K562 (cell line): ENCODE data around the gene NFAM1.

Source experiments
- CHD4 ChIP-seq: fragments of 200-600 bp; sonication (generic); IDR thresholded peaks from 3 replicates; pipeline ENCODE4 v1.6.1; 2012; ENCODE audit warnings: low read depth, mild to moderate bottlenecking, mixed read lengths, low read length, inconsistent platforms; ENCODE audit not compliant: insufficient read depth, insufficient replicate concordance, poor library complexity, severe bottlenecking
- POLR2A ChIP-seq: fragments of 450-650 bp; conservative IDR thresholded peaks from 2 replicates; pipeline ENCODE4 v1.6.1; 2016
- POLR2AphosphoS5 ChIP-seq: IDR thresholded peaks from 2 replicates; pipeline ENCODE4 v1.6.1; 2011; ENCODE audit warnings: mild to moderate bottlenecking, low read depth, low read length, moderate library complexity; ENCODE audit not compliant: control insufficient read depth, insufficient read depth
- PPARD ChIP-seq: fragments of 250-450 bp; sonication (Bioruptor Pico); IDR thresholded peaks from 2 replicates; pipeline ENCODE4 v1.8.0; 2022; ENCODE audit warnings: inconsistent platforms, mild to moderate bottlenecking, moderate library complexity
- RAD21 ChIP-seq, 2 experiments: fragments of 250-450 bp in 1 of 2; fragments of 450-650 bp in 1 of 2; sonication (Bioruptor Pico) in 1 of 2; formaldehyde crosslinking in 1 of 2; IDR thresholded peaks in 1 of 2; conservative IDR thresholded peaks in 1 of 2; 2 replicates each; pipeline versions ENCODE4 v1.4.0 to v1.8.0; 2020 to 2022; ENCODE audit warnings: mild to moderate bottlenecking in 2 of 2, moderate library complexity in 1 of 2
- ZNF217 ChIP-seq: sonication (generic); formaldehyde crosslinking; IDR thresholded peaks from 2 replicates; pipeline ENCODE4 v1.8.0; 2022; ENCODE audit warnings: mild to moderate bottlenecking, missing genetic modification reagents

GRCh38 chr22:42340829-42341383, 91.3 kb downstream of the NFAM1 start:
- TF ChIP-seq CHD4 (no peak), POLR2AphosphoS5 (no peak), ZNF217 (CRISPR knock-in tag) (no peak), PPARD (CRISPR knock-in tag) (no peak), POLR2A (no peak), RAD21 (CRISPR knock-in tag; conservative IDR thresholded peaks at IDR 0.05 in 1 of 2, IDR thresholded peaks at IDR 0.05 in 1 of 2) (no peak)
